ENCODE results near the gene TM9SF4.
"Not testable (repeated sequence)": the region's sequence is repeated elsewhere in the genome, so short reads cannot be mapped to it uniquely, and the experiment has no call there.

Gene TM9SF4

GRCh38 chr20:32162351-32162750 lies 52.8 kb downstream of the TM9SF4 start:
- DNase-seq = no peak

GRCh38 chr20:32163951-32164350 lies 54.4 kb downstream of the TM9SF4 start:
- no peak for DNase-seq

- no peak for DNase-seq
Measured at GRCh38 chr20:32164984-32165735, 55.6 kb downstream of the TM9SF4 start.

- DNase-seq = no peak
Measured at GRCh38 chr20:32165836-32166545, 56.5 kb downstream of the TM9SF4 start.

- DNase-seq = no peak
Measured at GRCh38 chr20:32167552-32167951, 58.0 kb downstream of the TM9SF4 start.

GRCh38 chr20:32168184-32168910 lies 58.8 kb downstream of the TM9SF4 start:
- DNase-seq = no peak

- not testable (repeated sequence) for DNase-seq
Measured at GRCh38 chr20:32177696-32178095, 68.2 kb downstream of the TM9SF4 start.

GRCh38 chr20:32179515-32179914 lies 70.0 kb downstream of the TM9SF4 start:
- DNase-seq = no peak

GRCh38 chr20:32179934-32180333 lies 70.4 kb downstream of the TM9SF4 start:
- no peak for DNase-seq

GRCh38 chr20:32181606-32182005 lies 72.1 kb downstream of the TM9SF4 start:
- no peak for DNase-seq

- no peak for DNase-seq
Measured at GRCh38 chr20:32183947-32184635, 74.6 kb downstream of the TM9SF4 start.

GRCh38 chr20:32184961-32185603 lies 75.6 kb downstream of the TM9SF4 start:
- DNase-seq = no peak

GRCh38 chr20:32186506-32186905 lies 77.0 kb downstream of the TM9SF4 start:
- no peak for DNase-seq

GRCh38 chr20:32188376-32189122 lies 79.0 kb downstream of the TM9SF4 start:
- no peak for DNase-seq

GRCh38 chr20:32189123-32189410 lies 79.6 kb downstream of the TM9SF4 start:
- no peak for DNase-seq

- DNase-seq = no peak
Measured at GRCh38 chr20:32189691-32190615, 80.4 kb downstream of the TM9SF4 start.

GRCh38 chr20:32190616-32191415 lies 81.3 kb downstream of the TM9SF4 start:
- DNase-seq = no peak

- DNase-seq = no peak
Measured at GRCh38 chr20:32191422-32191821, 81.9 kb downstream of the TM9SF4 start.

GRCh38 chr20:32191873-32192272 lies 82.4 kb downstream of the TM9SF4 start:
- DNase-seq = no peak

- DNase-seq = no peak
Measured at GRCh38 chr20:32192698-32193097, 83.2 kb downstream of the TM9SF4 start.
